ENCODE measurements around the gene TNS3. TPM values are rescaled to one million over a fixed set of nuclear protein-coding genes. Genes with fewer than 3 reads are reported as not detected.
A peak's percentile ranks its signal among the peaks of the same experiment; 100 is the strongest.
"Not testable (repeated sequence)": the region's sequence is repeated elsewhere in the genome, so short reads cannot be mapped to it uniquely, and the experiment has no call there.

The TNS3 gene
- total RNA-seq, 1 donor from 2014 or later = 174 TPM

- intact Hi-C loops (cut with DNase I) = no loop called here
- TF ChIP-seq CTCF (IDR thresholded peaks at IDR 0.05) = no peak
- peak in 1 of 2 donors; percentile 34 for ATAC-seq
These were observed 10.0 kb upstream of the TNS3 start for GRCh38 chr7:47591655-47592572.

GRCh38 chr7:47591089-47591654, 9.3 kb upstream of the TNS3 start:
- Histone ChIP-seq H3K9me3 (no peaks in the 10 kb centered on the region), H3K27ac (peak overlapping the region; percentile 59), H3K36me3 (no peaks in the 10 kb centered on the region), H3K4me3 (no peak overlapping the region), H3K27me3 (ENCODE audit: low read depth) (no peaks in the 10 kb centered on the region), H3K4me1 (peaks cover 28% of the 10 kb centered on the region)
- no peak for DNase-seq
- TF ChIP-seq CTCF (IDR thresholded peaks at IDR 0.05) = no peak
- intact Hi-C loops (cut with DNase I) = no loop called here
- ATAC-seq = no peak

More at GRCh38 chr7:47591655-47592572, 10.0 kb upstream of the TNS3 start:
- Histone ChIP-seq H3K27me3 (ENCODE audit: low read depth) (no peaks in the 10 kb centered on the region), H3K27ac (peak overlapping the region; percentile 59), H3K9me3 (peaks cover 7% of the 10 kb centered on the region), H3K36me3 (no peaks in the 10 kb centered on the region), H3K4me1 (peaks cover 22% of the 10 kb centered on the region), H3K4me3 (no peak overlapping the region)
- DNase-seq = no peak

- peaks cover 34% of the 10 kb centered on the region for H3K4me1 ChIP-seq
- H3K27me3 ChIP-seq (ENCODE audit: low read depth); intact Hi-C loops (cut with DNase I); ATAC-seq; H3K36me3 ChIP-seq; DNase-seq; H3K4me3 ChIP-seq; H3K9me3 ChIP-seq: not testable (repeated sequence)
- H3K27ac ChIP-seq = peak overlapping the region; percentile 11
These were observed 8.3 kb upstream of the TNS3 start for GRCh38 chr7:47590215-47590614.

- H3K36me3 ChIP-seq = no peaks in the 10 kb centered on the region
- intact Hi-C loops (cut with DNase I) = no loop called here
- peaks cover 46% of the 10 kb centered on the region for H3K4me1 ChIP-seq
- H3K27me3 ChIP-seq (ENCODE audit: low read depth) = no peaks in the 10 kb centered on the region
- no peak overlapping the region for H3K4me3 ChIP-seq
- ATAC-seq (peak in 1 of 2 donors; percentile 17), DNase-seq (no peak)
- no peaks in the 10 kb centered on the region for H3K9me3 ChIP-seq
- no peak overlapping the region for H3K27ac ChIP-seq
- TF ChIP-seq CTCF (IDR thresholded peaks at IDR 0.05) = no peak
These were observed 6.9 kb upstream of the TNS3 start for GRCh38 chr7:47588704-47589225.

- Histone ChIP-seq H3K36me3 (no peaks in the 10 kb centered on the region), H3K27me3 (ENCODE audit: low read depth) (no peaks in the 10 kb centered on the region), H3K9me3 (no peaks in the 10 kb centered on the region), H3K4me1 (peaks cover 54% of the 10 kb centered on the region), H3K27ac (no peak overlapping the region), H3K4me3 (no peak overlapping the region)
- DNase-seq (no peak), ATAC-seq (no peak)
- intact Hi-C loops (cut with DNase I) = no loop called here
- no peak for TF ChIP-seq CTCF (IDR thresholded peaks at IDR 0.05)
These were observed 6.1 kb upstream of the TNS3 start for GRCh38 chr7:47587976-47588375.

- Histone ChIP-seq H3K36me3 (no peaks in the 10 kb centered on the region), H3K4me3 (no peak overlapping the region), H3K4me1 (peaks cover 60% of the 10 kb centered on the region), H3K9me3 (no peaks in the 10 kb centered on the region), H3K27me3 (ENCODE audit: low read depth) (no peaks in the 10 kb centered on the region), H3K27ac (peak overlapping the region; percentile 41)
- ATAC-seq (peak; percentile 87), DNase-seq (peak; percentile 79)
- intact Hi-C loops (cut with DNase I) = no loop called here
- no peak for TF ChIP-seq CTCF (IDR thresholded peaks at IDR 0.05)
These were observed 5.4 kb upstream of the TNS3 start for GRCh38 chr7:47587351-47587750.
